GM18870 (cell line): Measurements from ENCODE around the gene SERPINA4.
"Not testable (repeated sequence)": the region's sequence is repeated elsewhere in the genome, so short reads cannot be mapped to it uniquely, and the experiment has no call there.

Experiments used
- ATAC-seq: cut with Tn5 transposase; IDR thresholded peaks from one replicate; pipeline ENCODE4 v1.9.1; 2021; ENCODE audit warnings: moderate library complexity; ENCODE audit not compliant: unreplicated experiment

SERPINA4 gene

DNA sequence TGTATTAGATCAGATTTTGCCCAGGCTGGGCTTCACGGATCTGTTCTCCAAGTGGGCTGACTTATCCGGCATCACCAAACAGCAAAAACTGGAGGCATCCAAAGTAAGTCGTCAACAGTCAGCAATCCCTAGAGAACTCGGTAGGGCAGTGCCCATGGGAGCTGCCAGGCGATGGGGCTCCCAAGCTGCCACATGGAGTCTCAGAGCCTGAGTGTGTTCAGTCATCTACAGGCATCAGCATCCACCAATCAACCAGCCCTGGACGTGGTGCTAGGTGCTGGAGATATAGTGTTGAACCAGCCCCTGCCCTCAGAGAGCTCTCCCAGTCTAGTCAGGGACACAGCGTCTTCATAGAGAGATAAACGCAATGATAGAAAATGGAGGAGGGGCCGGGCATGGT is 6.9 kb downstream of the SERPINA4 start:
- no peak for ATAC-seq

DNA sequence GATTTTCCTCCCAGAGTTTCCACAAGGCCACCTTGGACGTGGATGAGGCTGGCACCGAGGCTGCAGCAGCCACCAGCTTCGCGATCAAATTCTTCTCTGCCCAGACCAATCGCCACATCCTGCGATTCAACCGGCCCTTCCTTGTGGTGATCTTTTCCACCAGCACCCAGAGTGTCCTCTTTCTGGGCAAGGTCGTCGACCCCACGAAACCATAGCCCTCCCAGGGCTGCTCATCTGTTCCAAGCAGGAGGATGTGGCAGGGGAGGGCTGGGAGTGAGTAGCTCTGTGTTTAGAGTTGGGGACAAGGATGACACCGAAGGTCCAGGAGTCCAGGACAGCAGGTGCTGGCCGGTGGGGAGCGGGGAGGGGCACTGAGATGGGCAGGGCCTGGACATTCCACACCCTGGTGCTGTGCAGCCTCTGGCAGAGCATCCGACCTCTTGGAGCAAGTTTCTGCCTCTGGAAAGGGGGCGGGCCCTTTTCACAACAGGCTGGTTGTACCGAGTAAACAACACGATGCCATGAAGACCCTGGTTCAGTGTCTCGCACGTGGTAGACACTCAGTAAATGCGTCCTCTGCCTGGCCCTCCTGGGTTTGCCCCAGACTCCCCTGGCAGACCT is 8.2 kb downstream of the SERPINA4 start:
- ATAC-seq, result no peak

DNA sequence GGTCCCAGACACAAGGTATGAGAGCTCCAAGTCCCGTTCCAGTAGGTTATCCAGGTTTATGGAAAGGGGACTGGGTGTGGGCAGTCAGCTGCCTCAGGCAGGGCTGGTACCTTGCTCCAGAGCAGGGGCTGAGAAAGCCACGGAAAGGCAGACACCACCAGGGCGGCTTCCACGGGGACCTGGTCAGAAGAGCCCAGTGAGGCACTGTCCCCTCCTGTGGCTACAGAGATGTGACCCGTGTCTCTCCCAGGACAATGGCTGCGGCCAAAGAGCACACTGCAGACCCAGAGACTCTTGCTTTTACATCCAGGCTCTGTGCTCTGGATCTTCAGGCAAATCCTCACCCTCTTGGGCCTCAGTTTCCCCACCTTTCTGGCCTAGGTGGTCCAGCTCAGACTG is 8.8 kb downstream of the SERPINA4 start:
- no peak for ATAC-seq

DNA sequence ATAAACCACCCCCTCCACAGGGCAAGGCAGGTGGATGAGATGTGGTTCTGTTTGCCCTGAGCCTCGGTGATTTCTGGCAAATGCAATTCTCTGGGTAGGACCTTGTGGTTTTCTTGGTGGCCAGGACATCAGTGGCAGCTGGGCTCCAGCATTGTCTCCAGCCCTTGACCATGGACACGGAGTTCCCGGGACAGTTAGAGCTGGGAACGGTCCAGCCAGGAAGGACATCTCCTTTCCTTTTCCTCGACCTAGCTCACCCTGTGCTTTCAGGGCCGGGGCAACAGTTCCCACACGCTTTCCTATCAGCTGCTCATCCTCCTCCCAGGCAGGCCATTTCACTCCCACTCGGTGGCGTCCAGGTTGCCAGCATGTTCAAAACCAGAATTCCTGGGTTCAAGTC is 9.2 kb downstream of the SERPINA4 start:
- no peak for ATAC-seq

DNA sequence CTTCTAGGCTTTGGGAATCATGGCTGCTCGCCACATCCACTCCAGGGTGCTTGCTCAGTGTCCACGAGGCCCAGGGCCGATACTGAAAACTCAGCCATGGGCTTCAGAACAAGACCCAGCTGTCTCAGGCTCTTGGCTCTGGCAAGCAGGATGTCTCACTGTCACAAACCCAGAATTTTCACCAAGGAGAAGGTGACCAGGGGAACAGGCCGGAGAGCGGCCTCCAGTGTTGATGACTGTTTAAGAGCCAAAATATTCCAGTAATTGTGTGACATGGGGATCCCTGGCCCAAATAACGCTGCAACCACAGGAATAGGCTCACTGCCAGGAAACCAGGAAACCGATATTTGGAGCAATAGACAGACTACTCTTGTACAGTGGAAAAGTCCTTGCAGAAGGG is 10.2 kb downstream of the SERPINA4 start:
- no peak for ATAC-seq

DNA sequence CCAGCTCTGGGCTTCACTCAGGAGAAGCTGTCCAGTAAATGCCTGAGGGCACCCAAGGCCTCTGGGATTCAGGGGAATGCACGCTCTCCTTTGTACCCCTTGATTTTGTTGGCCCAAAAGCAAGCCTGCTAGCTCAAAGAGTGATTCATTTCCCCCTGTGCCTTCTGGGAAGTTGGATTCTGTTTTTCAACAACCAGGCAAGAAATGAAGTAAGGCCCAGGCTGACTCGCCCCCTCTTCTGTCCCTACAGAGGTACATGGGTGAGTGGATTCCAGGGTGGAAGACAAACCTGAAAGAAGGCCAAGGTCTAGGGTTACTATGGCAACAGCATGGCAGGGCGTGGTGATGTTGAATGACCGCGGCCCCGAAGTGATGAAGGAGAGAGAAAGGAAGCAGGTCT is 10.7 kb downstream of the SERPINA4 start:
- no peak for ATAC-seq

DNA sequence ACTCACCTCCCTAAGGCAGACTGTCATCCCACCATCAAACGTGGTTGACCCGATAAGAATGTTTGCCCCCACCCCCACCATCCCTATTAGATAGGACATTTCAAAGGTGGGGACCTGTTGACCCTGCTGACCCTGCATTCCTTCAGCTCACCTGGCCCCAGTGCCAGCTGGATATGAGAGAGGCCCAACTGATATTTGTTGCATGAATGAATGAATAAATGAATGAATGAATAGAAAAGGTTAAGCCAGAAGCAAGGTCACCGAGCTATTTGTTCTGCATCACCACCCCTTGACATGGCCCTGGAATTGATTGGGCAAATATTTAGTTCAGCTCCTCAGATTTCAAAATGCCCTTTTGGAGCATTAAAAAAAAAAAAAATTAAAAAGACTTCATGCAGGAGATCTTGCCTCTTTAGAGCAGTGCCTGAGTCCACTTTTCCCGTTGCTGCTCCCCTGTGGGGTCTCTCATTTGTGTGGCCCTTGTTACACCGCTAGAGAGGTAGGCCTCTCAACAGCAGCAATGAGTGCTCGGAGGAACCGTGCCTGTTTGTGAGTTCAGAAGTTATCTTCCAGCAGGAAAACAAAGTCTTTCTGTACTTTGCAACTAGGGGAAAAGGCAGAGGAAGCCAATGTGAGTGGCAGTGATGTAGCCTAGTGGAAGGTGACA is 11.5 kb downstream of the SERPINA4 start:
- ATAC-seq, result no peak

DNA sequence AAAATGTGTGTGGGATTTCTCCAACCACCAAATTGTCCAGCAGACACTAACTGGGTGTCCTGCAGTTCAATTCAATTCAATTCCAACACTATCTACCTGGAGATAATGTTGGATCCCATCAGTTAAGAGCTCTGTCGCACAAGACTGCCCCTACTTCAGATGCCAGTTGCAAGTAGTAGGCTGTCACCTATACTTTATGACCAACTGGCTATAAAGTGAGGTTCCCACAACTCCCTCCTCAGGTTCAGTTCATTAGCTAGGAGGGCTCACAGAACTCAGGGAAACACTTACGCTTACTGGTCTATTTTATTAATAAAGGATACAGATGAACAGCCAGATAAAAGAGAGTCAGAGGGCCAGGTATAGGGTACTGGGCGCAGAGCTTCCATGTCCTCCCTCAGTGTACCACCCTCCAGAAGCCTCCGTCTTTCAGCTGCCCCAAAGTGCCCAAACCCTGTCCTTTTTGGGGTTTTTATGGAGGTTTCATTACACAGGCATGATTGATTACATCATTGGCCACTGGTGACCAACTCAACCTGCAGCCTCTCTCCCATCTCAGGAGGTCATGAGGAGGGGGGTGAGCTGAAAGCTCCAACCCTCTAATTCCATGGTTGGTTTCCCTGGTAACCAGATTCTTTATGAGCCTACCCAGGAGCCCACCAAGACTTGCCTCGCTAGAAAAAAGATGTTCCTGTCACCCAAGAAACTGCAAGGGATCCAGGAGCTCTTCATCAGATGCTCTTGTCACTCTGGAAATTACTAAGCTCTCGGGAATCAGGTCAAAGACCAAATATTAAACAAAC is 12.4 kb downstream of the SERPINA4 start:
- no peak for ATAC-seq

DNA sequence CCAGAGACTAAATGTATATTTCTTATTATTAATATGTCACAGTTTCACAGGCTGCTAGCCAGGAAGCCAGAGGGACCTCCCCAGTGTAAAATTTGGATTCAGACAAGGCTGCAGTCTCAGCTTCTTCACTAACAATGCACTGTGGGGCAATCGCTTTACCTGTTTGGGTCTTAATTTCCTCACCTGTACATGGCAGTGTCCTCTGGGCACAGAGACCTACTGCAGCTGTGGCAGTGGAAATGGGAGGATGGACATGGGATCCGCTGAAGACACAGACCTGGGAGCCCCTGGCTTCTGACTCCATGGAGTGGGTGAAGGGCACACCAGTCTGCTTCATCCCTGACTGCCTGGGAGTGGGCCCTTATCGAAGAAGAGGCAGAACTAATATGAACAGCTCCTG is 13.1 kb downstream of the SERPINA4 start:
- no peak for ATAC-seq

DNA sequence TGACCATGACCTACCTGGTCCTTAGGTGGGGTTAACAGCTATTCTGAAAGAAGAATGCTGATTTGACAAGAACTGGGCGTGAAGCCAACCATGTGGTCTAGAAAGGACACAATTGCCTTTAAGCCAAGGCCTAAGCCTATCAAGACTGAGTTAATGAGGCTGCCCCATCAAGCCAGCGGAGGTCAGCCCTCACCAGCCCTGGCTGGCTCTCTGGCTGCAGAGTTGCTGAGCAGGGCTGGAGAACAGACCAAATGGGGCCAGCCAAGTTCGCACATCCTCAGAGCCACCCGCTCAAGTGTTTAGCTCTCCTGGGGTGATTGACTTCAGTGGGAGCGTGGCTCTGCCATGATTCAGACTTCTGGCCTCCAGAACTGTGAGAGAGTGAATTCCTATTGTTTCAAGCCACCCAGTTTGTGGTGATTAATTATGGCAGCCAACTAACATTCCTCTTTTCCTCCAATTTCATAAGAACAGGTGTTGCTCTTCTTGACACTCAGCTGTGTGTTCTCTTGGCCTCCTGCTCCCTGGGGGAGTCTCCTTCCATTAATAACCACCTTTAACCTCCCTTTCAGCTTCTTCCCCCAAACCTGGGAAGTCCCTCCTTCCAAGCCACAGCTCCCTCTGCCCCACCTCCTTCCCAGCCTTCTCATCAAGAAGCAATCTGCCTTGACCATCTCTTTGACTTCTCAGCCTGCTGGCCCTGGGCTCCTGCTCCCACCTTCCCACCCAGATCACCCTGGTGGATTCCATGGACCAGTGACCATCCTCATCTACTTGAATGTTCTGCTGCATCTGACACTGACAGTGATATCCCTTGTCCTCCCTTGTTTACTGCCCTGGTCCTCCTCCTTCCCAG is 14.7 kb downstream of the SERPINA4 start:
- no peak for ATAC-seq

DNA sequence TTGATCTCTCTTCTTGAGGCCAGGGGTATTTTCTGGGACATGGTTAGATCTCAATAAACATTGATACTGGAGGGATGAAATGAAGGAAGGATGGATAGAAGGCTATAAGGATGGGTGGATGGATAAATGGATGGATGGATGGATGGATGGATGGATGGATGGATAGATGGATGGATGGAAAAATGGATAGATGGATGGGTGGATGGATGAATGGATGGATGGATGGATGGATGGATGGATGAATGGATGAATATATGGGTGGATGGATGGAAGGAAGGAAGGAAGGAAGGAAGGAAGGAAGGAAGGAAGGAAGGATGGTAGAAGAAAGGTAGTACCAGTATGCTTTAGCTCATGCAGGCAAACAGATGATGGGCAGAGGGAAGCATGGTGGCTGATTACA is 16.2 kb downstream of the SERPINA4 start:
- not testable (repeated sequence) for ATAC-seq

DNA sequence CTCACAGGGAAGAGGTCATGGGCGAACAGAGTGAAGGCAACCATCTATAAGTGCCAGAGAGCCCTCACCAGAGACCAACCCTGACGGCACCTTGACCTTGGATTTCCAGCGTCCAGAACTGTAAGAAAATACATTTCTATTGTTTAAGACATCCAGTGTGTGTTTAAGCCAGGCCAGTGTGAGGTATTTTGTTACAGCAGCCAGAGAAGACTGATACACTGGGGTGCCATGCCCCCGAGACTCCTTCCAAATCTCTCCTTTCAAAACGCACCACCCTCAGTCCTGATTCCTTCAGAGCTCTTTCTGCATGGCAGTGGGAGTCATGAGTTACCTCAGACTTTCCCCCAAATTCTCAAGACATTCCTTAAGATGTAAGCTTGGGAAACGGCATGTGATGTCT is 17.5 kb downstream of the SERPINA4 start:
- ATAC-seq, result no peak

DNA sequence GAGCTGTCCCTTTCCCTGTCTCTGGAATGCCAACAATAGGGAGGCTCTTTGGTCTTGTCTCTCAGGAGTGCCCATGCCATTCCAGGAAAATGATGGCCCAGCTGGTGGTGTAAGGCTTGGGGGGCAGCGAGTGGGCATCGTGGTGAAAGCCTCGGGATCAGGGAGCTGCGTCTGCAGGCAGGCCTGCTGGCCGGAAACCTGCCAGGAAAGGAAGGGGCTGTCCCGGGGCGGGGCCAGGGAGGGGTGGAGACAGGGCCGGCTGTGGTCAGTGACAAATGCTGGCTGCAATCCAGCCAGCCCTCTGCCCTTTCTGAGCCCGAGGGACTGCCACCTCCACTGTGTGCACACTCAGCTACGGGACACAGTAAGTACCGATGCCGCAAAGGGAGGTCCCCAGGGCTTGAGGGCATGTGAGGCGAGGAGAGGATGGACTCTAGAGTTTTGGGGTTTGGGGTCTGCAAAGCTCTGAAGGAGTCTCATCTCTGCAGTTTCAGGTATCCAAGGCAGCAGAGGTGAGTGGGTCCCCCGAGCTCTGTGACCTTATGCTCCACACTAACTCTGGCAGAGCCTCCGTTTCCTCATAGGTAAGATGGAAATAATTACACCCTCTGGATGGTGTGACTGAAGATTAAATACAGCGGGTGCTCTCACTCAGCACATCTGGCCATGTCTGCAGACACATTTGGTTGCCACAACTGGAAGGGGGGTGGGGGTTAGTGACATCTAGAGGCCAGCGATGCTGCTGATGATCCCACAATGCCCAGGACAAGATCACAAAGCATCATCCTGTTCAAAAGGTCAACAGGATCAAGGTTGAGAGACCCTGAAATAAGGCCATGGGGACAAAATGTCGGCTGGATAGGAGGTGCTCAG is 20.1 kb downstream of the SERPINA4 start, which contains the start of gene SERPINA5:
Gene SERPINA5, plus strand, starts transcription at position 300 of the 873 bp plus-strand sequence. CDS start 5,937 bp downstream, outside the sequence.
- no peak for ATAC-seq

DNA sequence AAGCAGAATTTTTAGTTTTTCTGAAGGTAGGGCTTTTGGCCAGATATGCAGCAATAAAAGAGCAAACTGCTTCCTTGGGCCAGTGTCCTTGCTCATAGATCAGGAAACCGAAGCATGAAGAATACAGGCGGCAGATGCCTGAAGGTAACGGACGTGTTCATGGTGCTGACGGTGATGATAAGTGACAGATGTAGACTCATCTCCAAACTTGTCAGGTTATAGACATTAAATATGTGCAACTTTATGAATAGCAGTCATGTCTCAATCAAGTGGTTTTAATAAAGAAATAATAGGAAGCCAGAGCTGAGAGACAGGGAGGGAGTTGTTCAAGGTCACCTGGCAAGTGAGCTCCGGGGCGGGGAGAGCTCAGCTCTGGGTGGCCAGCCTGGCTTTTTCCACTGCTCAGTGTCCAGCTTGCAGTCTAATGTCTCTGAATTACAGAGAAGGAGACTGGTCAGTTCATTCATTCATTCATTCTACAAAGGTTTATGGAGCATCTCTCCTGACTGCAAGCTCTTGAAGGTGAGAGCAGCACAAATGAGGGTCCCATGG is 21.0 kb downstream of the SERPINA4 start:
- ATAC-seq, result no peak

DNA sequence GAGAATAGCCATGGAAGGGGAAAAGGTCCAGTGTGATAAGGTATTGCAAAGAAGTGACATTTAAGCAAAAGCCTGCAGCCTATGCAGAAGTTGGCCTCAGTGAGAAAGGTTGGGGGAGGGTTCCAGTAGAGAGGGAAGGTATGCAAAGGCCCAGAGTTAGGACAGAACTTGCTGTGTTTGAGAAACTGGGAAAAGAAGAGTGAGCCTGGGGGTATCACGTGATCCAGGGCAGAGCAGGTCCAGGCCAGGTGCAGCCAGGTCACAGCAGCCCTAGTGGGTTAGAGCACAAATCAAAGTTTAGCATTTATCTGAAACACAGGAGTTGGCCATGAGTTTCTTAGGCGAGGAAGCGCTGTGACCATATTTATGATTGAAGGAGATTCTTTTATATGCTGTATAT is 21.6 kb downstream of the SERPINA4 start:
- no peak for ATAC-seq

DNA sequence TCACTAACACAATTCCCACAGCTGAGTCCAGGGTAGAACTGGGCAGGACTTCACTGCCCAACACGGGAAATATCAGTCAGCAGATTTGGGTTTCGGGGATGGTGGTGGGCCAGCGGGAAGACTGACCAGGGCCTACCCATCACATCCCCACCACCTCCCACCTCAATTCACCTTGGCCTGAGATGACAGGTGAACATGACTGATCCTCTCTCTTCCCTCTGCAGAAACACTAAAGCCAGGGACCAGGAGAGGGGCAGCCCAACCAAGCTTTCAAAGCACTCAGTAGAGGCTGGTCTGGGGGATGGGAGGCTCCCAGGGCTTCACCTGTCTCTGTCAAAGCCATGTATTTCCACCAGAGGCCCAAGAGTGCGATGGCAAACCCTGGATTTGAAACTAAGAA is 22.3 kb downstream of the SERPINA4 start:
- no peak for ATAC-seq

DNA sequence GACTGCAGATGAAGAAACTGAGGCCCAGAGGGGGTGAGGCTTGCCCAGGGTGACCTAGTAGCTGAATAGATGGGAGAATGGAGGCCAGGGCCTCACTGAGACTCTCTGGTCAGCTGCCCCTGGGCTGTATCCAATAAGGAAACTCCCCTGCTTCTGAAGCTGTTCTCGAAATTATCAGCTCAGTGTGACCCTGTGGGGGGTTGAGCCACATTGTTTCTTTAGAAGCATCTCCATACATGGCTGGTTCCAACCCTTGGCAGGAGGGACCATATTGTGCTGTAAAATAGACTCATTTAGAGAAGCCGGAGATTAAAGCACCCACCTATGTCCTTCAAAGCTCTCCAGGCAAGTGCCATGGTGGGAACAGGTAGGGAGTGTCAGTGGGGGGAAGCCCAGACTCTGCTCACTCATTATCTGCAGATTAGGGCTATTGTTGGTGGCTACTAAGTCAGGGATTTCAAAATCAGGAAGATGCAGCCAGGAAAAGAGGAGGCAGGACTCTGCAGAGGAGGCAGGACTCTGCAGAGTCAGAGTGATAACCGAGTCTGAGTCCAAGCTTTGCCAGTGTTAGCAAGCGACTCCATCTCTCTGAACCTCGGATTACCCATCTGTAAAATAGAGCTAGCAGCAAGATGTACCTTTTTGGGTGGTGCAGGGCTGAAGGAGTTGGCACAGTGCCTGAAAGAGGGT is 23.5 kb downstream of the SERPINA4 start:
- no peak for ATAC-seq

DNA sequence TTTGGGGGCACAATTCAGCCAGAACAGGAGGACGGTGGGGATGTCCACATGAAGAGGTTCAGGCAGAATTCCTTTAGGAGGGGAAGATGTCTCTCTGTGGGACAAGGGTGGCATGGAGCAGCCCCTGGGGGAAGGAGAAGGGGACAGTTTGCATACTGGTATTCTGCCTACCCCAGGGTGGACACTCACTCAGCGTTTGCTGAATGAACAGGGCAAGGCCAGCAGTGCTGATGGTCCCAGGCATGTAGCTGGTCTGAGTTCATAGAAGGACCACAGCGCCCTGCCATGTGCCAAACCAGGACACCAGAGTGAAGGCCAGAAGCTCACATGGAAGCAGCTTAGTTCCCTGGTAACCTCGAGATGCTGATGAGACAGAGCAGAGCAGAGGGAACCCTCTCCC is 25.4 kb downstream of the SERPINA4 start:
- ATAC-seq, result no peak

DNA sequence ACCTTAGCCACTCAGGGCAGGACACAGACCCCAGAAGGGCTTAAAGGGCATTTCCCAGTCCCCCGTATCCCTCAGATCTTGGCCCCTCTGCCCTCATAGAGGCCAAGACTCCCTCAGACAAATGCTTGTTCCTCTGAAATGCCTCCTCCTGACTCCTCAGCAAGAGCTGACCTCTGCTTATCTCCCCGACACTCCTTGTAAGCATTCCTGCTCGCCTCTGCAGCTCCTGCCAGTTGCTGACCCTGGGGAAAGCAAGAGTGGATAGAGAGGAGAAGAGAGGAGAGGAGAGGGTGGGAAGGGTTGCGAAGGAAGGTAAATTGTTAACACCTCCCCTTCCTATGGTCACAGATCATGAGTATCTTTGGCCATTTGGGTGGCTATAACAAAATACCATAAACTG is 27.1 kb downstream of the SERPINA4 start:
- ATAC-seq, result no peak
